ENCODE measurements around the gene MARVELD3. TPM values are rescaled to one million over a fixed set of nuclear protein-coding genes. Genes with fewer than 3 reads are reported as not detected.

MARVELD3 gene
- total RNA-seq, 2 experiments from 2014 or later, result not detected

DNA sequence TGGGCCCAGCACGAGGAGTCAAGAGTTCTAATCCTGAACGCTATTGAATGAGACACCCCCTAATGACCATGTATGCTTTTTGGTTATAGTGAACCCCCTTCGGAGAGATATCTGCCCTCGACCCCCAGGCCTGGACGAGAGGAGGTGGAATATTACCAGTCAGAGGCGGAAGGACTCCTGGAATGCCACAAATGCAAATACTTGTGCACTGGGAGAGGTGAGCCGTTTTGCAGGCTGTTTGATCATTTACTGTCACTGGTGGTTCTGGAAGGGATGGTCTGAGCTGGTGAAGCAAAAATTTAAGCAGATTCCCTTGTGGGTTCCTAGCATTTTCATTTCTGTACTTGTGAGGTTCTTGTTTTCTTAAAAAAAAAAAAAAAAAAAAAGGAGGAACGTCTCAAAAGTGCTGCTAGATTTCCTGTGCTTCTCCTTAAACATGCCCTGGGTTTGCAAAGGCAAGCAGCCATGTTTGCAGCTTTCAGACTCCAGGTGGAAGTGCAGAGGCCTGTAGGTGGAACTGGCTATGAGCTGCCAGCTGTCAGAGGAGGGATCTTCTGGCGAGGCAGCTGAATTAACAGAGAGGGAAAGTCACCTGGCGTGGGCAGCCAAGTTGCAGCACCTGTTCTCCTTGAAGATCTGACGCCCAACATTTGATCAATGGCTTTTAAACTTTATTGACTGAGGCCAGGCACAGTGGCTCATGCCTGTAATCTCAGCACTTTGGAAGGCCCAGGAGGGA, 3.5 kb downstream of the MARVELD3 start:
- ATAC-seq, result no peak
- Mint-ChIP-seq H3K36me3 (no peaks in the 10 kb centered on the region), H3K27me3 (peaks cover 30% of the 10 kb centered on the region), H3K4me1 (peaks cover 12% of the 10 kb centered on the region), H3K27ac (no peak overlapping the region), H3K4me3 (no peak overlapping the region), H3K9me3 (ENCODE audit: low read depth) (no peaks in the 10 kb centered on the region)
- no peak for DNase-seq
- CTCF ChIA-PET, result interaction anchor here (0.7 to 1.0 kb wide), 2 partner anchors 18 to 26 kb away, joined by 3 to 4 read pairs; no protein-coding TSS in a partner anchor

DNA sequence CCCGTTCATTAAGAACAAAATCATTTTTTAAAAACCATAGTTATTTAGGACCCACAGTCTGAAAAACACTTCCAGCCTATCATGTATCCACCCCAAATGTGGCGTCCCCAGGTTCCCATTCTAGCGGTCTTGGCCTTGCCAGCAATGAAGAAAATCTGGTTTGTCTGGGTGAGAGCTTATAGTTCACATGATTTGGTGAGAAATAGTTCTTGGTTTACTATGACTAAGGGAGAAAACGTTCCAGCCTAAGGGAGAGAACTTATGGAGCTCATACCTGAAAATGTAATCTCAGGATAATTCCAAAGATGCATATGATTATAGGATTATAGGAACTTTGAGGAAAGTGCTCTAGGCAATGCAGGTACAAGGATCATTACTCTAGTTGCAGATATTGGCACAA, 4.8 kb downstream of the MARVELD3 start:
- H3K4me1 Mint-ChIP-seq, result peaks cover 12% of the 10 kb centered on the region
- no peaks in the 10 kb centered on the region for H3K9me3 Mint-ChIP-seq (ENCODE audit: low read depth)
- no peak for DNase-seq
- H3K36me3 Mint-ChIP-seq, result no peaks in the 10 kb centered on the region
- CTCF ChIA-PET, result interaction anchor here (1.4 to 2.2 kb wide), 2 partner anchors 20 to 66 kb away, joined by 3 to 6 read pairs; no protein-coding TSS in a partner anchor
- H3K27ac Mint-ChIP-seq, result no peak overlapping the region
- no peak overlapping the region for H3K4me3 Mint-ChIP-seq
- no peak for ATAC-seq
- peaks cover 30% of the 10 kb centered on the region for H3K27me3 Mint-ChIP-seq

DNA sequence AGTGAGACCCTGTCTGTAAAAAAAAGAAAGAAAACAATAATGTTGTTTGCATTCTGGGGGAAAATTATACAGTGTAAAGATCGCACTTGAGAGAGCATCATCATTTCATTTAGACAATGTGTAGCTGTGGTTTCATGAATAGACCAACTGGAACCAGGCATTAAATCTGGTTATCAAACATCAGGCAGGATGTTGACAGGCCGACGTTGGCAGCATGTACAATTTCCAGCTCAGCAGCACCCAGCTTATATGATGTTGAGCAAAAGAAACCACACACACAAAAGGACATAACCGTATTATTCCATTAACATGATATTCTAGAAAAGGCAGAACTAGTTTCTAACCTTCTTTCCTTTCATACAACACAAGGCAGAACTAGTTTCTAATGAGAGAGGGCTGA, 5.8 kb downstream of the MARVELD3 start:
- Mint-ChIP-seq H3K4me1 (peaks cover 12% of the 10 kb centered on the region), H3K36me3 (no peaks in the 10 kb centered on the region), H3K27me3 (peaks cover 28% of the 10 kb centered on the region), H3K4me3 (no peak overlapping the region), H3K27ac (no peak overlapping the region), H3K9me3 (ENCODE audit: low read depth) (no peaks in the 10 kb centered on the region)
- DNase-seq, result no peak
- CTCF ChIA-PET, result interaction anchor here (1.4 to 2.2 kb wide), 2 partner anchors 21 to 67 kb away, joined by 3 to 6 read pairs; no protein-coding TSS in a partner anchor
- ATAC-seq, result no peak

DNA sequence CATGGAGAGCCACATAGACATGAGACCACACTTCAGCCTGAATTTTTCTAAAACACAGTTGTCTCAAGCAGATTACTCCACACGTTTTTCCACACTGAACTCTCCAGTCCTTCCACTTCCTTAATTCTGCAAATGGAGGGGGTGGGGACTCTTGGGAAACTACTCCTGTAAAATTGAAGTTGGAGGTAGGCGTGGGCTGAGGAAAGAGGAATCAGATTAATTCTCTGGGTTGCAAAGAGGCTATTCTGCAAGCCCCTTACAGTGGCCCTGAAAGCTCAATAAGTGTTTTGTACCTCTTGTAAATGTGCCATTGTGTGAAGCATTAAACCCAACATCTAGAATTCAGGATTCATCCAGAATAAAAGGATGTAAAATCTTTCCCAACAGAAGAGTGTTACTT, 9.6 kb downstream of the MARVELD3 start:
- peaks cover 6% of the 10 kb centered on the region for H3K27me3 Mint-ChIP-seq
- CTCF ChIA-PET, result no interaction called here
- no peak for DNase-seq
- no peaks in the 10 kb centered on the region for H3K9me3 Mint-ChIP-seq (ENCODE audit: low read depth)
- no peak overlapping the region for H3K27ac Mint-ChIP-seq
- H3K36me3 Mint-ChIP-seq, result no peaks in the 10 kb centered on the region
- H3K4me1 Mint-ChIP-seq, result peaks cover 2% of the 10 kb centered on the region
- no peak for ATAC-seq
- no peak overlapping the region for H3K4me3 Mint-ChIP-seq

DNA sequence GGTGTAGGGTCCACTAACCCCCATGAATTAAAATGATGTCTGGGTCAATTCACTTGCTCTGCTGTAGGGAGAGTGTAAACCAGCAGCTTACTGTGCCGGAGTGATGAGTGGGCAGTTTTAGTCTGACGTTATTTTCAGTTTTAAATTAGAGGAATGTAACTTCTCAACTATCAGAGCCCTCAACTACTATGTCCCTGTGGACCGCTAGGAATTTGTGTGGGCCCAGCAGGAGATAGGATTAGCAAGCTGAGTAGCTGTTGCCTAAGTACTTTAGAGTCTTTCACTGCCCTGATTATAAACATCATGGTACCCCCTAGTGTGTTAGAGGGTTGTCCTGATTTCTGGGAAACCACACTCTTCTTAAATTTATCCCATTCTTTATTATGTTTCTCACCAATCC, 11.4 kb downstream of the MARVELD3 start:
- H3K36me3 Mint-ChIP-seq, result no peaks in the 10 kb centered on the region
- no peak overlapping the region for H3K4me3 Mint-ChIP-seq
- DNase-seq (no peak), ATAC-seq (no peak)
- CTCF ChIA-PET, result no interaction called here
- H3K27me3 Mint-ChIP-seq, result no peaks in the 10 kb centered on the region
- H3K27ac Mint-ChIP-seq, result no peak overlapping the region
- no peaks in the 10 kb centered on the region for H3K9me3 Mint-ChIP-seq (ENCODE audit: low read depth)
- peaks cover 2% of the 10 kb centered on the region for H3K4me1 Mint-ChIP-seq

DNA sequence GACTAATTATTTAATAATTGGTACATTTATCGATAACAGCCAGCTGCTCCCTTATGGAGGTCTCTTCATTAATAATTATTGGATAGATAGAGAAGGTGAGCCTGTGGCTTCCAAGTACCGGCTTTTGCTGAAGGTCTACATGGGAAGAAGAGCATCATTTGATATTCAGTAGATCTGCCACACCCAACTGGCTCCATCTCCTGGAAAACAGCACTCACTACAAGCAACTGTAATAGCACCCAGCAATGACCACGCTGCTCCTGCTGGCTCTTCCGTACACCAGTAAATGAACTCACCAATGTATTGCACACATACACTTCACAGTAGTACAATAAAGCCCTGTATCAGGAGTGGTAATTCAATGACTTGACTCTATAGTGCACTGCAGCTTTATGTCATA, 19.5 kb downstream of the MARVELD3 start:
- H3K27ac Mint-ChIP-seq, result no peak overlapping the region
- no peaks in the 10 kb centered on the region for H3K27me3 Mint-ChIP-seq
- no peak overlapping the region for H3K4me3 Mint-ChIP-seq
- H3K4me1 Mint-ChIP-seq, result no peaks in the 10 kb centered on the region
- H3K36me3 Mint-ChIP-seq, result no peaks in the 10 kb centered on the region
- no peak for DNase-seq
- H3K9me3 Mint-ChIP-seq (ENCODE audit: low read depth), result no peaks in the 10 kb centered on the region
- CTCF ChIA-PET, result interaction anchor here (1.1 to 1.6 kb wide), 2 partner anchors 34 to 80 kb away, joined by 8 to 9 read pairs; no protein-coding TSS in a partner anchor
- peak; percentile 42 for ATAC-seq

DNA sequence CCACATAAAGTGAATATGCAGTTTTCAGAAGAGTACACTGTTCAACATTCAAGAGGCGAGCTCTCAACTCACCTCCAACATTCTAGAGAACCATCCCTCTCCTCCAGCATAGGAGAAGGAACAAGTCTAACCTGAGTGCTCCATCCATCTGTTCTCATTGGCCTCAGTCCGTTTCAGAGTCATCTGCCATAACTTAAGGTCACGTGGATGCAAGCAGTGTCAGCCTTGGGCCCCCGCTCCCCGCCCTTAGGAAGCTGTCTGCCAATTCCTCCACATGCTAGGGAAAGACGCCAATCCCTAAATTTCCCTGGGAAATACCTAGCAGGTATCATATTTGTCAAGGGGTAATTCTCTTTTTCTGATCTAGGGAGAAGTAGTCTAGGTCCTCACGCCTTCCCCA, 21.4 kb downstream of the MARVELD3 start:
- Mint-ChIP-seq H3K27ac (no peak overlapping the region), H3K36me3 (no peaks in the 10 kb centered on the region), H3K9me3 (ENCODE audit: low read depth) (no peaks in the 10 kb centered on the region), H3K27me3 (no peaks in the 10 kb centered on the region), H3K4me1 (no peaks in the 10 kb centered on the region), H3K4me3 (no peak overlapping the region)
- CTCF ChIA-PET, result no interaction called here
- ATAC-seq (no peak), DNase-seq (no peak)

DNA sequence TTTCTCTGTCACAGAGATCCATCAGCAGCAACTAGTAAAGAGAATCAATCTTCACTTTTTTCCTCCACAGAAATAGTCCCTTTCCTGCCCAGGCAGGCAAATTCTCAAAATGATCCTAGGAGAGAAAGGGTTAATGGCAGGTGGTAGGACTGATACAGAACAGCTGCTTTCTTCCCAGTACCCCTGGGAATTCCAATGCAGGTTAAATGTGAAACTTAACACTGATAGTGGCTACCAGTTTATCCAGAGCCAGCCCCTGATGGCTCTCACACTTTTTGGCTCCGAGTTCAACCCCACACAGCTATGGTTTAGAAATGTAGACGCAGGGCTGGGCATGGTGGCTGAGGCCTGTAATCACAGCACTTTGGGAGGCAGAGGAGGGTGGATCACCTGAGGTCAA, 22.2 kb downstream of the MARVELD3 start:
- Mint-ChIP-seq H3K36me3 (no peaks in the 10 kb centered on the region), H3K4me1 (no peaks in the 10 kb centered on the region), H3K4me3 (no peak overlapping the region), H3K27ac (no peak overlapping the region), H3K27me3 (no peaks in the 10 kb centered on the region), H3K9me3 (ENCODE audit: low read depth) (no peaks in the 10 kb centered on the region)
- no peak for DNase-seq
- CTCF ChIA-PET, result no interaction called here
- ATAC-seq, result no peak

DNA sequence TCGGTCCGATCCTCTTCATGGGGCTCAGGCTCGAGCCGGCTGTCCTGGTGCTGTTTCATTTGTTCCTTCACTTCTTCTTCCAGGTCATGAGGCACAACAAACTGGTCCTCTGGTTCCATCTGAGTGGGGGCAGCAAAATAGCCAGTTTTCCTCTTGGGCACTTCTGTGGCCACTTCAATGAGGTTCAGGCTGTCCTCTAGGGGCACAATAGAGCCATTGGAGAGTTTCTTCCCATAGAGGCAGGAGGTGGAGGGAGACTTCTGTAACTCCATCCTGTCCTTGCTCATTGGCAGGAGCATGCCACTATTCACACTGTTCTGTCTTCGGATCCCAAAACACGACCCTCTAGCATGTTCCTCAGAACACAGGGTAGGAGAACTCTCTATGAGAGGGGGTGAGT, 22.9 kb downstream of the MARVELD3 start:
- Mint-ChIP-seq H3K4me1 (no peaks in the 10 kb centered on the region), H3K27me3 (no peaks in the 10 kb centered on the region), H3K27ac (no peak overlapping the region), H3K36me3 (no peaks in the 10 kb centered on the region), H3K9me3 (ENCODE audit: low read depth) (no peaks in the 10 kb centered on the region), H3K4me3 (no peak overlapping the region)
- DNase-seq (no peak), ATAC-seq (no peak)
- CTCF ChIA-PET, result no interaction called here

DNA sequence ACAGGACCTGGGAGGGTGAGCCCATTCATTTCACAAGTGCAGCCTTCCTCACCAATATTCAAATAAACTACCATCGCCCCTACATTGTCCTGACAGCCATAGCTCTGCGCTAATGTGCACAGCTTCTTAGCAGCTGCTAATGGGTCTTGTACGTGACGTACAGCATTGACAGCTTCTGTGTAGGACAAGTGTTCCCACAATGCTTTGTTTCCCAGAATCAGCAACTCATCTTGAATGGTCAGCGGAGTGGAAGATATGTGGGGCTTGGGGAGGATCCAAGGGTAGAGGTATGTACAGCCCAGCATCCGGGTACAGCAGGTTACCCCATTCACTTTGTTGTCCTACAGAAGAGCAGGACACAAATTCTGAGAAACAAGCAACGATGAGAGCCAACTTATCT, 23.7 kb downstream of the MARVELD3 start:
- Mint-ChIP-seq H3K27me3 (no peaks in the 10 kb centered on the region), H3K4me3 (no peak overlapping the region), H3K27ac (no peak overlapping the region), H3K9me3 (ENCODE audit: low read depth) (no peaks in the 10 kb centered on the region), H3K4me1 (no peaks in the 10 kb centered on the region), H3K36me3 (peaks cover 2% of the 10 kb centered on the region)
- DNase-seq (no peak), ATAC-seq (no peak)
- CTCF ChIA-PET, result no interaction called here

DNA sequence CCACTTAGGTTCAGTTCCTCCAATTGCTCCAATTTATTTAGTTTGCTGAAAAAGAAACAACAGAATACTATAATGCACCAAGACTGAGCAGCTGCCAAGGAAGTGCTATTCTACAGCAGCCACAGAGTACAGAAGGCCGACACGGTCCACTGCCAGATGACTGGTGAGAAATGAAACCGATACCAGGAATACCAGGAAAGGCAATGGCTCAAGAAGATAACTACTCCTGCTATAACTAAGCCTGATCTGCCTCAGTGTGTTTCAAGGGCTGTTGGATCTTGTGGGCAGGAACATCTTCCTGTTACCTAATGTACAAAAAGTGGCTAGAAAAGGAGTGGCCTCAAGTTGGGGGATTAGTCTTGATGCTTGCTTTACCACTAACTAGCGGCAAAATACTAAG, 32.8 kb downstream of the MARVELD3 start:
- Mint-ChIP-seq H3K27ac (no peak overlapping the region), H3K36me3 (peaks cover 7% of the 10 kb centered on the region), H3K4me1 (peaks cover 8% of the 10 kb centered on the region), H3K9me3 (ENCODE audit: low read depth) (no peaks in the 10 kb centered on the region), H3K27me3 (no peaks in the 10 kb centered on the region), H3K4me3 (no peak overlapping the region)
- no peak for DNase-seq
- CTCF ChIA-PET, result no interaction called here
- ATAC-seq, result no peak

DNA sequence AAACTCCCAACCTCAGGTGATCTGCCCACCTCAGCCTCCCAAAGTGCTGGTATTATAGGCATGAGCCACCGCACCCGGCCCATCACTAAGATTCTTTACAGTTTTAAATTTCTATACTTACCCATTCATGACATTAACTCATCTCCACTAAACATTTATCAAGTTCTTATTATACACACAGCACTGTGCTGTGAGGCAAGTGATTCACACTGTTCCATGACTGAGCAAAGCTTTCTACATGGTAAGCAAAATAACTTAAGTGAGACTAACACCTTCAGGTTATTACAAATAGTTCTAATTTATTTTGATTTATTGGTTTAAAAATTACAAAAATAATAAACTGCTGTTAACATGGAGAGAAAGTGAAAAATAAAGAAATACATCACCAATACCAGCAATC, 33.5 kb downstream of the MARVELD3 start:
- Mint-ChIP-seq H3K4me3 (no peak overlapping the region), H3K27ac (no peak overlapping the region), H3K27me3 (no peaks in the 10 kb centered on the region), H3K36me3 (peaks cover 10% of the 10 kb centered on the region), H3K9me3 (ENCODE audit: low read depth) (no peaks in the 10 kb centered on the region), H3K4me1 (peaks cover 8% of the 10 kb centered on the region)
- no peak for DNase-seq
- no peak for ATAC-seq
- CTCF ChIA-PET, result no interaction called here

DNA sequence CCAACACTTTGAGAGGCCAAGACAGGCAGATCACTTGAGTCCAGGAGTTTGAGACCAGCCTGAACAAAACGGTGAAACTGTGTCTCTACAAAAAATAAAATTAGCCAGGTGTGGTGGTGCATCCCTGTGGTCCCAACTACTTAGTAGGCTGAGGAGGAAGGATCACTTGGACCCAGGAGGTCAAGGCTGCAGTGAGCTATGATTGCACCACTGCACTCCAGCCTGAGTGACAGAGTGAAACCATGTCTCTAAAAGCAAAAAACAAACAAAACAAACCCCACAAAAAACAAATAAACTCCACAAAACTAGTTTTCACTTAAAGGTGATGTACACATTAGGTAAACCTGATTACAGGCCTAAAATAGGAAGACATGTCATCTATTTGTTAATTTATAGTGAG, 40.3 kb downstream of the MARVELD3 start:
- CTCF ChIA-PET, result no interaction called here
- H3K36me3 Mint-ChIP-seq, result peaks cover 10% of the 10 kb centered on the region
- DNase-seq, result no peak
- H3K4me3 Mint-ChIP-seq, result no peak overlapping the region
- H3K9me3 Mint-ChIP-seq (ENCODE audit: low read depth), result no peaks in the 10 kb centered on the region
- no peak for ATAC-seq
- H3K4me1 Mint-ChIP-seq, result no peaks in the 10 kb centered on the region
- no peaks in the 10 kb centered on the region for H3K27me3 Mint-ChIP-seq
- H3K27ac Mint-ChIP-seq, result no peak overlapping the region

DNA sequence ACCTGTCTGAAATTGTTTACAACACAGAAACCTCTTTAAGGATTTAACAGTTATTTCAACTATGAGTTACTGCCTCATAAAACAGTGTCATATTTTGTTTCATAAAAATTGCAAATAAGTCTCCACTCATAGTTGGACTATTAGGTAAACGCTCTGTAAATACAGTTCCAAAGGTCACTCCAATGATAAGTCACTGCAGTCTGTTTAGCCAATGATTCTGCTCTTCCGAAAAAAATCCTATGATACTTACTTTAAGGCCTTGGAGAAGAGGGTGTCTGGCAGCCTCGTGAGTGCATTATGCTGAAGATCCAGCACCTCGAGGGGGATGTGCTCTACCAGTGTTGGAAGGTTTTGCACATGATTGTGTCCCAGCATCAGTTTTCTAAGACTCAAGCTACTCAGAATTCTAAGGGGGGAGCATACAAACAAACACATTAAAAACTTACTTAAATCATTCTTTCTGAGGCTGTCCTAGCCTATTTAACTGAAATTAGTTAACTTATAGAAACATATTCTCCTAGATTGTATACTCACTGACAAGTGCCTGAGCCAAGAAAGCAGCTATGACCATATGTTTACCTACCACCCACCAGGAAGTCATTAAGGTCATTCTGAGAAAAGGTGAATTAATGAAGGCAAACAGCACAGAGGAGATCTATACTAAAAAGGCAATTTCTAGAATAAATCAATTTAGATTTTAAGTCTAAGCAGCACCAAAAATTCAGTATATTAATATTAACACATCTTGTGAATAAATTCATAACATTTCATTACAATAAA, 41.1 kb downstream of the MARVELD3 start:
- H3K27ac Mint-ChIP-seq, result no peak overlapping the region
- H3K27me3 Mint-ChIP-seq, result no peaks in the 10 kb centered on the region
- peaks cover 1% of the 10 kb centered on the region for H3K4me1 Mint-ChIP-seq
- DNase-seq (no peak), ATAC-seq (no peak)
- no peaks in the 10 kb centered on the region for H3K9me3 Mint-ChIP-seq (ENCODE audit: low read depth)
- peaks cover 13% of the 10 kb centered on the region for H3K36me3 Mint-ChIP-seq
- CTCF ChIA-PET, result no interaction called here
- H3K4me3 Mint-ChIP-seq, result no peak overlapping the region
